K562 (cell line): ENCODE results near the gene MYH9. TPM values are rescaled to one million over a fixed set of nuclear protein-coding genes. Genes with fewer than 3 reads are reported as not detected.
A peak's percentile ranks its signal among the peaks of the same experiment; 100 is the strongest.

ENCODE experiments used
- ATAC-seq: fragments of 200-7000 bp; cut with Tn5 transposase; 3 replicates; pipeline ENCODE4 v1.9.1; 2020; ENCODE audit warnings: moderate library complexity
- BruUV-seq: library from RNA; stranded (reverse); fragments of 400-500 nt; replicated peaks from 2 replicates; lab custom pipeline; 2021; lab: Mats Ljungman, UMichigan
- CTCF ChIA-PET: fragments of 300-600 bp; formaldehyde crosslinking; extraction: SDS; loops from one replicate; lab custom pipeline; 2021; ENCODE audit warnings: low intra/inter-chr PET ratio; lab: Yijun Ruan, JAX
- POLR2A ChIA-PET: fragments of 300-600, 350-650 bp; sonication (Branson Sonifier 250); formaldehyde crosslinking; extraction: SDS; loops from one replicate; lab custom pipeline; 2021; ENCODE audit warnings: antibody characterized with exemption, inconsistent platforms; lab: Yijun Ruan, JAX
- DNase-seq, 4 experiments: peaks; one replicate each; pipeline versions ENCODE4 v3.0.0 to v3.0.0-alpha.2; 2011 to 2018; ENCODE audit warnings: low spot score in 3 of 4, mixed read lengths in 3 of 4; ENCODE audit errors: extremely low read depth in 1 of 4
- FAIRE-seq: peaks from 2 replicates; lab custom pipeline; 2011; peaks lifted over from hg19 to GRCh38; lab: Jason Lieb, UNC
- H2AFZ ChIP-seq: 2 replicates; pipeline ENCODE4 v1.6.0; 2011; ENCODE audit warnings: low read depth, low read length, control low read depth, inconsistent platforms
- H3K27ac ChIP-seq: fragments of 200-600 bp; 3 replicates; pipeline ENCODE4 v1.8.0; 2011; ENCODE audit warnings: low read depth, mild to moderate bottlenecking, control low read depth, inconsistent platforms, low read length, moderate library complexity, mixed read lengths; ENCODE audit errors: extremely low read depth
- H3K27me3 ChIP-seq, 2 experiments: fragments of 300-600 bp in 1 of 2; 2 replicates in 1 of 2; 3 replicates in 1 of 2; pipeline versions ENCODE4 v1.6.0 to v1.8.0; 2011; ENCODE audit warnings: inconsistent platforms in 2 of 2, low read length in 2 of 2, mild to moderate bottlenecking in 1 of 2, mixed read lengths in 1 of 2, moderate library complexity in 1 of 2; ENCODE audit not compliant: control insufficient read depth in 2 of 2, insufficient read depth in 2 of 2
- H3K36me3 ChIP-seq: fragments of 300-600 bp; 3 replicates; pipeline ENCODE4 v1.8.0; 2011; ENCODE audit warnings: mild to moderate bottlenecking, low read length, inconsistent platforms; ENCODE audit not compliant: control insufficient read depth, insufficient read depth
- H3K4me1 ChIP-seq, 2 experiments: fragments of 200-600 bp in 1 of 2; replicated peaks in 1 of 2; 2 replicates in 1 of 2; 3 replicates in 1 of 2; pipeline versions ENCODE4 v1.5.1 to v1.8.0; 2011; ENCODE audit warnings: inconsistent platforms in 2 of 2, low read length in 2 of 2, mild to moderate bottlenecking in 1 of 2, mixed read lengths in 1 of 2, moderate library complexity in 1 of 2; ENCODE audit not compliant: control insufficient read depth in 2 of 2, insufficient read depth in 2 of 2
- H3K4me2 ChIP-seq: 2 replicates; pipeline ENCODE4 v1.6.1; 2011; ENCODE audit warnings: low read length, control low read depth, inconsistent platforms, mixed read lengths; ENCODE audit not compliant: insufficient read depth
- H3K4me3 ChIP-seq: fragments of 200-600 bp; sonication (generic), shearing (Covaris generic); 2 replicates; pipeline ENCODE4 v1.5.1; 2016; ENCODE audit warnings: control low read depth, inconsistent platforms
- H3K79me2 ChIP-seq: fragments of 200-600 bp; 3 replicates; pipeline ENCODE4 v1.8.0; 2011; ENCODE audit warnings: low read length, inconsistent platforms; ENCODE audit not compliant: control insufficient read depth, insufficient read depth
- H3K9ac ChIP-seq, 2 experiments: 2 replicates each; pipeline versions ENCODE4 v1.6.0 to v1.6.1; 2011; ENCODE audit warnings: low read depth in 2 of 2, low read length in 2 of 2, control low read depth in 1 of 2, inconsistent platforms in 1 of 2, mild to moderate bottlenecking in 1 of 2, mixed read lengths in 1 of 2; ENCODE audit not compliant: insufficient read depth in 1 of 2
- H3K9me1 ChIP-seq: one replicate; pipeline ENCODE4 v1.6.0; 2011; ENCODE audit warnings: inconsistent platforms, mild to moderate bottlenecking, low read length, moderate library complexity; ENCODE audit not compliant: control insufficient read depth, insufficient read depth
- H3K9me3 ChIP-seq: replicated peaks from 2 replicates; pipeline ENCODE4 v1.5.1; 2011; ENCODE audit warnings: low read depth, low read length, inconsistent platforms; ENCODE audit not compliant: control insufficient read depth, insufficient read depth
- H4K20me1 ChIP-seq: replicated peaks from 2 replicates; pipeline ENCODE4 v1.6.1; 2011; ENCODE audit warnings: low read length, inconsistent platforms, mixed read lengths; ENCODE audit not compliant: control insufficient read depth, insufficient read depth
- ARID4B ChIP-seq: sonication (generic); formaldehyde crosslinking; IDR thresholded peaks from 2 replicates; pipeline ENCODE4 v1.8.0; 2022; ENCODE audit warnings: mild to moderate bottlenecking, missing genetic modification reagents
- KDM5B ChIP-seq: fragments of 200-600 bp; sonication (generic); IDR thresholded peaks from 2 replicates; pipeline ENCODE4 v1.6.1; 2012; ENCODE audit warnings: low read depth, mild to moderate bottlenecking, moderate library complexity, low read length, control low read depth, inconsistent platforms; ENCODE audit not compliant: insufficient replicate concordance
- PHB2 ChIP-seq: fragments of 450-650 bp; IDR thresholded peaks from 2 replicates; pipeline ENCODE4 v1.6.1; 2017; ENCODE audit warnings: low read depth
- XRCC3 ChIP-seq: fragments of 450-650 bp; IDR thresholded peaks from 2 replicates; pipeline ENCODE4 v1.6.1; 2017; ENCODE audit warnings: mild to moderate bottlenecking, moderate library complexity
- WGBS: fragments of 100-300 bp; shearing (Covaris generic); methylation state at CpG from one replicate; pipeline ENCODE4 v1.1.6; 2016; ENCODE audit warnings: low coverage, mixed read lengths; ENCODE audit not compliant: insufficient coverage; ENCODE audit errors: missing lambda C conversion rate; 5-methylcytosine and 5-hydroxymethylcytosine counted together
- in situ Hi-C: fragments of 300-500 bp; cut with MboI; formaldehyde crosslinking; loops from 4 replicates; pipeline ENCODE4 v1.15.0; 2018; ENCODE audit warnings: inconsistent platforms, mixed read lengths
- intact Hi-C: fragments of 100-400 bp; cut with micrococcal nuclease; formaldehyde crosslinking; loops from 2 replicates; pipeline ENCODE4 v1.14.2; 2022
- polyA plus RNA-seq, 8 experiments: library from polyadenylated mRNA; depleted of rRNA in 4 of 8; stranded (reverse) in 5 of 8; unstranded in 3 of 8; fragments of >200 nt; fragmentation: Nextera tagmentation in 2 of 8; fragmentation: Illumina TruSeq in 1 of 8; extraction: Ambion mirVana in 2 of 8; extraction: Trizol in 1 of 8; gene quantifications; 2 replicates each; pipeline versions ENCODE4 v1.2.1 to v1.2.3, GENCODE V29; 2011 to 2014; ENCODE audit warnings: inconsistent platforms in 1 of 8, missing spikeins in 1 of 8
- total RNA-seq, 7 experiments: library from RNA; depleted of rRNA in 6 of 7; stranded (reverse); fragments of >200 nt in 6 of 7; fragmentation: Illumina TruSeq in 2 of 7; extraction: Trizol in 2 of 7; gene quantifications; 2 replicates each; pipeline versions ENCODE4 v1.2.1 to v1.2.3, GENCODE V29; 2011 to 2021; ENCODE audit warnings: low replicate concordance in 1 of 7

The MYH9 gene
- total and polyA plus RNA-seq, 9 of the 15 experiments (the other 6 are each of a cell fraction or from before 2014, with no cell fraction given): 0.71 to 111 (median 24.6) TPM

GRCh38 chr22:36239150-36239400 is 148.7 kb downstream of the MYH9 start:
- peak overlapping the region; percentile 97 for H3K4me2 ChIP-seq
- intact Hi-C loops: loop anchor here (5.0 kb wide), 1 partner anchor 38 kb away; no protein-coding TSS in a partner anchor
- H3K4me1 ChIP-seq: peaks cover 4 to 6% of the 10 kb centered on the region in 2 experiments; a peak in 4 of 5 replicates
- ChIA-PET CTCF (no interaction called here), POLR2A (interaction anchor here (0.8 to 3.2 kb wide), 5 partner anchors 9 to 252 kb away, joined by 3 to 15 read pairs (median 4); partner anchors contain the start of gene APOL1)
- no peak for FAIRE-seq
- TSS peak; percentile 63 for BruUV-seq
- peaks cover 2% of the 10 kb centered on the region; the same call in 1 of the 2 replicates for H3K9me3 ChIP-seq
- no peaks in the 10 kb centered on the region for H3K9me1 ChIP-seq
- peak overlapping the region; percentile 59 for H3K4me3 ChIP-seq
- no peaks in the 10 kb centered on the region for H4K20me1 ChIP-seq
- H3K27ac ChIP-seq: peak overlapping the region; percentile 87
- peaks cover 23% of the 10 kb centered on the region for H3K79me2 ChIP-seq
- no peak for DNase-seq
- ATAC-seq: peak; percentile 43
- H2AFZ ChIP-seq: peak overlapping the region; percentile 94
- H3K36me3 ChIP-seq: peaks cover 3% of the 10 kb centered on the region; the same call in 1 of the 3 replicates
- peak; percentile 8 for TF ChIP-seq KDM5B
- TF ChIP-seq PHB2: no peak
- TF ChIP-seq ARID4B (CRISPR knock-in tag): 0 out of 2 replicates have a peak, but pooled peaks have one; percentile 11
- TF ChIP-seq XRCC3: no peak
- no peaks in the 10 kb centered on the region for H3K27me3 ChIP-seq
- in situ Hi-C loops: no loop called here
- H3K9ac ChIP-seq: peak overlapping the region; percentile 74 to 89
- WGBS: 0% methylated on average over 4 of the region's 4 CpGs
